ENCODE data around the gene NCBP2. TPM values are rescaled to one million over a fixed set of nuclear protein-coding genes. Genes with fewer than 3 reads are reported as not detected.

The NCBP2 gene
- total and polyA plus RNA-seq, 2 donors (not counting 3 experiments of a cell fraction or from before 2014, with no cell fraction given), result 31.2 to 76.1 TPM

DNA sequence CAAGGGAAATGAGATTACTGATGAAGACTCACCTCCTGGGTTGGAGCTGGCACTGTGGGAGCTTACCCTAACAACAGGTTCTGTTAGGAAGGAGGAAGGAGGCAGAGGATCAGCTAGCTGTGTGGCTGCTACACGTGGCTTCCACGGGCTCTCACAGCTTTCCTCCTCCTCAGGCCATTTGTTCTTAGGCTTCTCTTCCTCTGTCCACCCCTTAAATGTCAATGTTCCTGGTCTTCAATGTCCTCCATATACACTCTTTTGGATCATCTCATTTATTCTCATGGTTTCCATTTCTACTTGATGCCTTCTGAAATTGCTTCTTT lies 21.3 kb upstream of the NCBP2 start:
- BruUV-seq (replicated peaks), result no TSS peak
- no peak overlapping the region for H3K4me2 ChIP-seq (ENCODE audit: insufficient read depth, low read length)
- FAIRE-seq (no peak), DNase-seq (ENCODE audit: low read depth, low spot score) (no peak)
- dilution Hi-C loops (cut with MboI; ENCODE audit: extremely low pct_ligation_motif_present, low sequenced_read_pairs), result no loop called here
- intact Hi-C loops (cut with micrococcal nuclease), result no loop called here
- no peaks in the 10 kb centered on the region for H3K9me1 ChIP-seq (replicated peaks; ENCODE audit: control insufficient read depth, extremely low read depth, insufficient read depth, low read length)
- no peaks in the 10 kb centered on the region for H3K9me3 ChIP-seq (replicated peaks; ENCODE audit: control insufficient read depth, insufficient read depth, low read length)
- H3K27me3 ChIP-seq (ENCODE audit: control insufficient read depth in 2 of 2, insufficient read depth in 2 of 2, low read length in 2 of 2), result no peaks in the 10 kb centered on the region
- no peak overlapping the region for H3K27ac ChIP-seq (ENCODE audit: insufficient read depth, low read depth, low read length)
- H4K20me1 ChIP-seq (replicated peaks; ENCODE audit: control insufficient read depth, extremely low read depth, insufficient read depth, low read length), result no peaks in the 10 kb centered on the region
- no peak overlapping the region for H3K9ac ChIP-seq (replicated peaks; ENCODE audit: extremely low read depth, insufficient read depth, low read length)
- no peak overlapping the region for H3K4me3 ChIP-seq (replicated peaks in 1 of 3; ENCODE audit: insufficient read depth in 1 of 3, low read depth in 1 of 3, low read length in 3 of 3)
- ChIA-PET CTCF (no interaction called here), POLR2A (no interaction called here)
- H3K79me2 ChIP-seq (ENCODE audit: control insufficient read depth, insufficient read depth, low read length), result no peaks in the 10 kb centered on the region
- H3K4me1 ChIP-seq (ENCODE audit: control insufficient read depth, extremely low read depth, insufficient read depth, low read length), result peaks cover 3% of the 10 kb centered on the region
- TF ChIP-seq, protein P1, sequence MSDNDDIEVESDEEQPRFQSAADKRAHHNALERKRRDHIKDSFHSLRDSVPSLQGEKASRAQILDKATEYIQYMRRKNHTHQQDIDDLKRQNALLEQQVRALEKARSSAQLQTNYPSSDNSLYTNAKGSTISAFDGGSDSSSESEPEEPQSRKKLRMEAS (IDR thresholded peaks at IDR 0.05; ENCODE audit: insufficient read depth, insufficient read length), result no peak
- TF ChIP-seq GATA2 (IDR thresholded peaks at IDR 0.05; ENCODE audit: insufficient read depth, insufficient read length, low read depth, low read length) (no peak), EZH2 (IDR thresholded peaks at IDR 0.05; ENCODE audit: borderline replicate concordance, low read depth, low read length, severe bottlenecking) (no peak), POLR2A (IDR thresholded peaks at IDR 0.05; ENCODE audit: low read depth, low read length) (no peak)
- TF ChIP-seq, protein P2, sequence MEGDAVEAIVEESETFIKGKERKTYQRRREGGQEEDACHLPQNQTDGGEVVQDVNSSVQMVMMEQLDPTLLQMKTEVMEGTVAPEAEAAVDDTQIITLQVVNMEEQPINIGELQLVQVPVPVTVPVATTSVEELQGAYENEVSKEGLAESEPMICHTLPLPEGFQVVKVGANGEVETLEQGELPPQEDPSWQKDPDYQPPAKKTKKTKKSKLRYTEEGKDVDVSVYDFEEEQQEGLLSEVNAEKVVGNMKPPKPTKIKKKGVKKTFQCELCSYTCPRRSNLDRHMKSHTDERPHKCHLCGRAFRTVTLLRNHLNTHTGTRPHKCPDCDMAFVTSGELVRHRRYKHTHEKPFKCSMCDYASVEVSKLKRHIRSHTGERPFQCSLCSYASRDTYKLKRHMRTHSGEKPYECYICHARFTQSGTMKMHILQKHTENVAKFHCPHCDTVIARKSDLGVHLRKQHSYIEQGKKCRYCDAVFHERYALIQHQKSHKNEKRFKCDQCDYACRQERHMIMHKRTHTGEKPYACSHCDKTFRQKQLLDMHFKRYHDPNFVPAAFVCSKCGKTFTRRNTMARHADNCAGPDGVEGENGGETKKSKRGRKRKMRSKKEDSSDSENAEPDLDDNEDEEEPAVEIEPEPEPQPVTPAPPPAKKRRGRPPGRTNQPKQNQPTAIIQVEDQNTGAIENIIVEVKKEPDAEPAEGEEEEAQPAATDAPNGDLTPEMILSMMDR (IDR thresholded peaks at IDR 0.05; ENCODE audit: extremely low read depth in 1 of 2, insufficient read depth in 1 of 2, low read depth in 1 of 2, low read length in 2 of 2), result no peak
- no peaks in the 10 kb centered on the region for H3K36me3 ChIP-seq (ENCODE audit: control insufficient read depth in 2 of 2, extremely low read depth in 1 of 2, insufficient read depth in 2 of 2, low read length in 2 of 2)
- H2AFZ ChIP-seq (ENCODE audit: low read depth, low read length), result no peak overlapping the region

DNA sequence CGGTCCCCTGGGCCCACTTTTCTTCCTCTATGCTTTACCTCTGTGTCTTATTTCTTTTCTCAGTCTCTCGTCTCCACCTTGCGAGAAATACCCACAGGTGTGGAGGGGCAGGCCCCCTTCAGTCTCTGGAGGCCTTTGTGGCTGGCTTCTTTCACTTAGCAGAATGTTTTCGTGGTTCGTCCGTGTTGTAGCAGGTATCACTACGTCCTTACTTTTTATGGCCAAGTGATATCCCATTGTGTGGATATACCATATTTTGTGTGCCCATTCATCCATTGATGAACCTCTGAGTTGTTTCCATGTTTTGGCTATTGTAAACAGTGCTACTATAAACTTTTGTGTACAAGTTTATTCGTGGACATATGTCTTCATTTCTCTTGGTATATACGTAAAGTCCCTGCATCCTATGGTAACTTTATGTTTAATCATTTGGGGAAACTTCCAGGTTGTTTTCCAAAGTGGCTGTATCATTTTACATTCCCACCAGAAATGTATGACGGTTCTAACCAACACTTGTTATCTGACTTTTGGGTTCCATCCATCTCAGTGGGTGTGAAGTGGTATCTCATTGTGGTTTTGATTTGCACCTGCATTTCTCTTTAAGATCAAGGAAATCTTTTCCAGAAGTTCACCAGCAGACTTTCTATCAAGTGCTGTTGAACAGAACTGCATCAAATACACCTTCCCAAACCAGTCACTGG lies 20.8 kb upstream of the NCBP2 start:
- Histone ChIP-seq H3K9ac (replicated peaks; ENCODE audit: extremely low read depth, insufficient read depth, low read length) (no peak overlapping the region), H3K79me2 (ENCODE audit: control insufficient read depth, insufficient read depth, low read length) (no peaks in the 10 kb centered on the region), H4K20me1 (replicated peaks; ENCODE audit: control insufficient read depth, extremely low read depth, insufficient read depth, low read length) (no peaks in the 10 kb centered on the region), H2AFZ (ENCODE audit: low read depth, low read length) (no peak overlapping the region), H3K4me1 (ENCODE audit: control insufficient read depth, extremely low read depth, insufficient read depth, low read length) (peaks cover under 1% of the 10 kb centered on the region), H3K4me3 (replicated peaks in 1 of 3; ENCODE audit: insufficient read depth in 1 of 3, low read depth in 1 of 3, low read length in 3 of 3) (no peak overlapping the region), H3K9me1 (replicated peaks; ENCODE audit: control insufficient read depth, extremely low read depth, insufficient read depth, low read length) (no peaks in the 10 kb centered on the region), H3K27ac (ENCODE audit: insufficient read depth, low read depth, low read length) (no peak overlapping the region), H3K27me3 (ENCODE audit: control insufficient read depth in 2 of 2, insufficient read depth in 2 of 2, low read length in 2 of 2) (no peaks in the 10 kb centered on the region), H3K4me2 (ENCODE audit: insufficient read depth, low read length) (no peak overlapping the region), H3K9me3 (replicated peaks; ENCODE audit: control insufficient read depth, insufficient read depth, low read length) (no peaks in the 10 kb centered on the region), H3K36me3 (ENCODE audit: control insufficient read depth in 2 of 2, extremely low read depth in 1 of 2, insufficient read depth in 2 of 2, low read length in 2 of 2) (no peaks in the 10 kb centered on the region)
- BruUV-seq (replicated peaks), result no TSS peak
- ChIA-PET POLR2A (no interaction called here), CTCF (no interaction called here)
- DNase-seq (ENCODE audit: low read depth, low spot score) (no peak), FAIRE-seq (no peak)
- intact Hi-C loops (cut with micrococcal nuclease) (no loop called here), dilution Hi-C loops (cut with MboI; ENCODE audit: extremely low pct_ligation_motif_present, low sequenced_read_pairs) (no loop called here)
- TF ChIP-seq POLR2A (IDR thresholded peaks at IDR 0.05; ENCODE audit: low read depth, low read length), result no peak
- no peak for TF ChIP-seq MYC (IDR thresholded peaks at IDR 0.05; ENCODE audit: low read depth, low read length)
- TF ChIP-seq, protein P1 (IDR thresholded peaks at IDR 0.05; ENCODE audit: insufficient read depth, insufficient read length), result no peak
- no peak for TF ChIP-seq EZH2 (IDR thresholded peaks at IDR 0.05; ENCODE audit: borderline replicate concordance, low read depth, low read length, severe bottlenecking)
- no peak for TF ChIP-seq GATA2 (IDR thresholded peaks at IDR 0.05; ENCODE audit: insufficient read depth, insufficient read length, low read depth, low read length)
- no peak for TF ChIP-seq FOS (IDR thresholded peaks at IDR 0.05; ENCODE audit: borderline replicate concordance, insufficient read depth, low read length)
- no peak for TF ChIP-seq POLR2AphosphoS5 (IDR thresholded peaks at IDR 0.05; ENCODE audit: insufficient read depth, low read depth, low read length)
- TF ChIP-seq, protein P2 (IDR thresholded peaks at IDR 0.05; ENCODE audit: extremely low read depth in 1 of 2, insufficient read depth in 1 of 2, low read depth in 1 of 2, low read length in 2 of 2), result no peak
- no peak for TF ChIP-seq JUN (IDR thresholded peaks at IDR 0.05; ENCODE audit: borderline replicate concordance, insufficient read depth, insufficient read length, low read depth)

Data from endothelial cell of umbilical vein (primary cell).